DMS153 treated with DMSO at 0.1 percent for 48 hours (cell line): Measurements from ENCODE around the gene PLEKHG4B.
"Not testable (repeated sequence)": the region's sequence is repeated elsewhere in the genome, so short reads cannot be mapped to it uniquely, and the experiment has no call there.

Source experiments
- DNase-seq: peaks from one replicate; lab custom pipeline; 2025; ENCODE audit not compliant: unreplicated experiment; lab: John Stamatoyannopoulos, UW

PLEKHG4B gene

GRCh38 chr5:91556-92263, at the start of gene PLEKHG4B:
TSS of gene PLEKHG4B (plus strand) at chr5:92168. CDS start at chr5:92232, 64 bp downstream.
- DNase-seq: peak; percentile 80

- DNase-seq: no peak
Observed at GRCh38 chr5:42250-42649, 49.7 kb upstream of the PLEKHG4B start.

GRCh38 chr5:48192-48591, 43.8 kb upstream of the PLEKHG4B start:
- DNase-seq: peak; percentile 96

GRCh38 chr5:49530-49929, 42.4 kb upstream of the PLEKHG4B start:
- DNase-seq: not testable (repeated sequence)

GRCh38 chr5:49953-50544, 41.9 kb upstream of the PLEKHG4B start:
- no peak for DNase-seq

GRCh38 chr5:50724-51499, 41.1 kb upstream of the PLEKHG4B start:
- DNase-seq: no peak

GRCh38 chr5:51500-51823, 40.5 kb upstream of the PLEKHG4B start:
- DNase-seq: no peak

- peak; percentile 75 for DNase-seq
Observed at GRCh38 chr5:53381-54174, 38.4 kb upstream of the PLEKHG4B start.

- no peak for DNase-seq
Observed at GRCh38 chr5:54175-54730, 37.7 kb upstream of the PLEKHG4B start.

GRCh38 chr5:54876-55569, 36.9 kb upstream of the PLEKHG4B start:
- DNase-seq: no peak

GRCh38 chr5:56561-57290, 35.2 kb upstream of the PLEKHG4B start:
- DNase-seq: no peak

- not testable (repeated sequence) for DNase-seq
Observed at GRCh38 chr5:60250-60649, 31.7 kb upstream of the PLEKHG4B start.

- DNase-seq: no peak
Observed at GRCh38 chr5:70440-70839, 21.5 kb upstream of the PLEKHG4B start.

GRCh38 chr5:72316-73180, 19.4 kb upstream of the PLEKHG4B start:
- DNase-seq: not testable (repeated sequence)

- not testable (repeated sequence) for DNase-seq
Observed at GRCh38 chr5:73181-73447, 18.9 kb upstream of the PLEKHG4B start.

GRCh38 chr5:73768-74502, 18.0 kb upstream of the PLEKHG4B start:
- DNase-seq: no peak

GRCh38 chr5:74503-75109, 17.4 kb upstream of the PLEKHG4B start:
- DNase-seq: no peak
